ENCODE measurements around the gene STUM.
"Not testable (repeated sequence)": the region's sequence is repeated elsewhere in the genome, so short reads cannot be mapped to it uniquely, and the experiment has no call there.

The STUM gene

DNA sequence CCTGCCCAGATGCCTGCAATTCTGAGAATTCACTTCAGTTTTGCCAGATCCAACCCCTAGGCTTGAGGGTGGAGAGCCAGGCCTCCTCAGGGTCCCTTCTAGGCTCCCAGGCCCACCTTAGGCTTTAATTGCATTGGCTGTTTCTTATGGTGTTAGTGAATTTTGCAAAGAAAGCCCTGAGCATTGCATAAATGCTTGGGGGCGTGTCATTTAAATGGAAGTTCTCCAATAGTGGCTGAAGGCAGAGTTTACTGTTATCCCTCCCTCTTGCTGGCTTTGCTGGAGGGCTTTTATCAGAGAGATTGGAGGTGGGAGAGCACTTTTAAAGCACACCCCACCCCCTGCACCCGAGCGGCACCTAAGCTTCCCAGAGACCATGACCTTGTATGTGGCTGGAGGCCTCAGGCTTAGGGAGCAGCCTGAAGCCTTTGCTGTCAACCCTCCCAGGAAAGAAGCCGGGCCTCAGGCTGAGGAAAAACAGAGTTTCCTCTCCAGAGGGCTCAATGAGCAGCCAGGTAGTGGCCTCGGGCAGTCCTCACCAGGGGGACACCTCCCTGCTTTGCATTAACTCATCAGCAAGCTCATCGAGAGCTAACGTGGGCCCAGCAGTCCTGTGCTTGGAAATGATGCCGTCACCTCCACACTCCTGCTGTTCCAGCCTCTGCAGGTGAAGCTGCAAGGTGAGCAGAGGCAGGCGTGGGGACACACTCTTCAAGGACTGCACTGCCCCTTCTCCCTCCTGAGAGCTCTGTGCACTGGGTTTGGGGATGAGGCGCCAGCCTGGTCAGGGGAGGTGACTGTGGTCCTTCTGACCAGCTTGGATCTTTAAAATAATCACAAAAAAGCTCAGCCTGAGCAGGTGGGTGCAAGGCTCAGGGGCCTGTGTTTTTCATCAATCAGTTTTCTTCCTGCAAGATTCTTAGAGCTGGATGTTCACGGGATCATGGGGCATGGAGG, 58.0 kb downstream of the STUM start:
- DNase-seq = no peak

DNA sequence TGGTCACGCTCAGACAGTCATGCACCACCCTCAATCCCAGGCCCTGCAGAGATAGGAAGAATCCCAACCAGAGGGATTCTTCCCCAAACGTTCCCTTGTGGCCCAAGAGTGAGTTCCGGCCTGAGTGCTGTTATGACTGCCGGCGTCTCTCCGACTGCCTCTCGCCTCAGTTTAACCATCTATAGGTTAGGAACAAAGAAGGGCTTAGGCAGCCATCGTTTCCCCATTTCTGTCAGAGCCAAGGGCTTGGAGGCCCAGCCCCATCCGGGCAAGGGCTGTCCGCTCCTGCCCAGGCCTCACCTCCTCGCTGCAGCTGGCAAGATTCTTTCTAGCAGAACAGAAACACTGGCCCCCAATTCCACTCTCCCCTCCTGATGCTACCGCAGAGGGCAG, 58.7 kb downstream of the STUM start:
- DNase-seq = no peak

DNA sequence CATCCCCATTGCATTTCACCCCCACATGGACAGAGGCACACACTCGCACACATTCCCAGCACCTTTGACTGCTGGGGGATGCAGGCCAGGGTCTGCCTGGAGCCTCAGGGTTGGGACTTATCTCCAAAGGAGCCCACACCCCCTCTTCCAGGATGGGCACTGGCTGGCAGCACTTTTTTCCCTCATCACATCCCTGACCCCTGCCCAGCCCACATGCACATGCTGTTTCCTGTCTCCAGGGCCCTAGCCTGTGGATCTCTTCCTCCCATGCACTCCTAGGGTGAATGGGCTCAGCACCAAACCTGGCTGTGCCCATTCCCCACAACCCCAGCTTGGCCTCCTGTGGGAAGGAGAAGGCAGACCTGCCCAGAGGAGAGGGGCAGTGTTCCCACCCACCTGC, 59.3 kb downstream of the STUM start:
- no peak for DNase-seq

DNA sequence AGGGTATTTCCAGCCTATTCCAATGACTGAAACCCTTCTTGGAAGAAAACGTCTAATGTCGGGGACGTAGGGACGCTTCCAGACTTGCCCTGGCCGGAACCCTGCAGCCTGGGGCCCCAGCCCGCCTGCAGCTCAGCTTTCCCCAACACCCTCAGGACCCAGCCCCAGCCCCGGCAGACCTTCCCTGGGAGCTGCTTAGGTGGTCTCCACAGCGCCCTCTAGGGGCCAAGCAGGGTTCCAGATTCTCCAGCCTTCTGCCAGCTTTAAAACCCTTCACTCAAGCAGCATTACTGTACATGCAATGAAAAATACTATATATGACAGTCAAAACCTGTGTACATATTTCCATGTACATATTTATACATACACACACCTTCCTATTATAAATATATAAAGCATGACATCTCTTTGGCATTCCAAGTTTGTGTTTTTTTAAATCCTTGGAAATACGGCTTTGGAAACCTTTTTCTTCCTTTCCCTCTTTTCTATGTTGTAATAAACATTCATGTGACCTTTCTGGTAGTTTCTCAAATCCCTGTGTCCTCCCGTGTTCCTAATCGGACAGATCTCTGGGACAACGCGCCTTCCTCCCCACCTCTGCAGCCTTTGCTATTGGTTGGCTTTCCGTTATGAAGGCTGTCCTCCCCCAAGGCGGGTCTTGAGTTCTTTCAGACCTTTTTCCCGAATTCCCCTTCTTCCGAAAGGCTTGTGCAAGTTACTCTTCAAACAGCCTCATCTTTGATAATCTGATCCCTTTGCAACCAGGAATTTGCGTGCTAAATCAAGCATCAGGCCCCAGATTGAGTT, 60.3 kb downstream of the STUM start:
- DNase-seq = peak; percentile 88

DNA sequence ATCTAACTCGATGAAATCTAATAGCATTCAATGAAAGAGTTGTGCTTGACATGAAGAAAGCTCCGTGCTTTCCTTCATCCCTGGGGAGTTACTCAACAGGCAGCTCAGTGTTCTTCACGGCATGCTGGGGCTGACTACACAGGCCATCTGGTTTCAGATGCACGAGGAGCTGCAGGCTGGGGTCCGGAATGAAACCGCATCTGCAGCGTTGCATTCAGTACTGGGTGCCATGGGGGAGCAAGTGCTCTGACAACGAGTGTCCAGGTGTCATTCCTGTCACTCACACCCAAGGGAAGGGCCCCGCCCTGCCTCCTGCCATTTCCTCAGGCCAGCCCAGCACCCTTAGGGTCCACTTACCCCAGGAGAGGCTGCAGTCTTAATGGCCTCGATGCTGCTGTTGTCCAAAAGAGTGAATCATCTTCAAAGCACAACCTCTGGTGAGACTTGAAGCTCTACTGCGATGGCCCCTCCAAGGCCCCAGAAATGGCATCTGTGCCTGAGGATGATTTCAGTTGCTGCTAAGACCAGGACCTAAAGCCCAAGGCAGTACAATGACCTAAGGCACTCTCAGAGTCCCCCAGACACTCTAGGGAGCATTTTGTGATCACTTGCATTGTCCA, 61.4 kb downstream of the STUM start:
- no peak for DNase-seq

DNA sequence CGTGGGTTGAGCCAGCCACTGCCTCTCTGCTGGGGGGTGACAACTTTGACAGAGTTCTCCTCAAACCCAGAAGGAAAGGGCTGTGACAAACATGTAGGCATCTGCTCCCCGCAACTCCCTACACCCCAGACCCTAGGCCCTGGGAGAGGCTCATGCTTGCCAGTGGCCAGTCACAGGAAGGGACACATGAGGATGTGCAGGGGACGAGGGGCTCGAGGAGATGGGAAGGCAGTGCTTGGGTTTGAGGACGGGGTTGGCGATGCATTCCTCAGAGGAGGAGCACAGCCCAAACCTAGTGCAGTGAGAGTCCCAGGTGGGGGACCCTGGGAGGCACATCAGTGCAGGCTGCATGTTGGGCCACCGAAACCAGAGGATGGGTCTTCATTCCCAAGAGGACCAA, 62.1 kb downstream of the STUM start:
- DNase-seq = no peak

DNA sequence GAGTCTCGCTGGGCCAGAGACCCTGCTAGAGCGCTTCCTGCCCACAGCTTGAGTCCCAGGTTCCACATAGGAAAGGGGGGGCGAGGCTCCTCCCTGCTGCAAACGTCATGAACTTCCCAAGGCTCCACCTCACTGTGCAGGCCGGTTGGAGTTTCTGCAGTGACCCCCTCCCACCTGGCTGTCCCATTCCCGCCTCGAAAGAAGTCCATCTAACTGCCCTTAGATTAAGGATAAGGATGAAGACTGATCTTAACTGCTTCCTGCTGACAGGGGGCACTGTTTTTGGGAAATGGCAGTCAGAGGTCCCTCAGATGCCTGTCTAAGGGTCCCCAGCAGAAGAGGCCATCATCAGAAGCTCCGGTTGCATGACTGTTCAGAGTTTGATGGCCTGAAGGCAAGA, 62.7 kb downstream of the STUM start:
- no peak for DNase-seq

DNA sequence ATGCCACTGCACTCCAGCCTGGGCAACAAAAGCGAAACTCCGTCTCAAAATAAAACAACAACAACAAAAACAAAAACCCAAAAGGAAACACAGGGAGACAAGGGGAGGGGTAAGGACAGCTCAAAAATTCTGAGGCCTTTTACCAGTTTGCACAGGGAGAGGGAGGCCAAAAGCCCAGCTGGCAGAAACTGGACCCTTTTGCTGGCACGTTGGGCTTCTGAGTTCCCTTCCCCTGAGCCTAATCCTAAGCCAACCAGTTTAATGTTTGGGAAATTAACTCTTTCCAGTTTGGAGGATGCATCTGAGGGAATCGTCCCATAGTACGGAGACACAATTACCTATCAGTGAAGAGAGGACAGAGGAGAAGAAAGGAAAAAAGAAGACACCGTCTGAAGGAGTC, 63.4 kb downstream of the STUM start:
- DNase-seq = not testable (repeated sequence)

DNA sequence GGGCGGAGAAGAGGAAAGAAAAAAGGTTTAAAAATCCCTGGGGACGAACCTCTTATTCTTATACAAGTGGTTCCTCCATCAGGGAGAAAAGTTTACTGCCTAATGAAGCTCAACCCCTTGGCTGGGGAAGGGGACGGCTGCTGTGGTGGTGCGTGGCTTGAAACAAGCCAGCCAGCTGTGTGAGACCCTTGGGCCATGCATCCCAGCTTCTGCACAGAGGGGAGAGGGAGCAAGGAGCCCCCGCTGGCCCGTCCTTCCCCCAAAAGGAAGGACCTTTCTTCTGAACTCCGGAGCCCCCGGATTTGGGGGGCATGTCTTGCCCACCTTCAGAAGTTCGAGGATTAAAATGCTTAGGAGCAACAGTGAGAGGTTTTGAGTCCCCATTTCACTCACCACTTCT, 67.3 kb downstream of the STUM start:
- DNase-seq = no peak

DNA sequence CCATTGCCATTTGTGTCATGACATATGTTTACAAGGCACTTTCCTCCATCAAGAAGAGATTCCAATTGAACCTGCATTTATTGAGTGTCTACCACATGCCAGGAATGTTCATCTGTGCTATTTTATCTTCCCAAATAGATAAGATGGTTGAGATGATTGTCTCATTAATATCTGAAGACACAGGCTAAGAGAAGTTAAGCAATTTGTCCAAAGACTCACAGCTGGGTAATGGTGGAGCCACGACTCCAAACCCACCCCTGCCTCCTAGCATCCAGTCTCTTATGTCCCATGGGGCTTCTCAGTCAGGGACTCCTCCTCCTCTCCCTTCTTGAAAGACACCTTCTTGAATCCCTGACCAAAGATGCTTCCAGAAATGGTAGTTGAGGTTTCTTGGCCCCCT, 68.1 kb downstream of the STUM start:
- no peak for DNase-seq

DNA sequence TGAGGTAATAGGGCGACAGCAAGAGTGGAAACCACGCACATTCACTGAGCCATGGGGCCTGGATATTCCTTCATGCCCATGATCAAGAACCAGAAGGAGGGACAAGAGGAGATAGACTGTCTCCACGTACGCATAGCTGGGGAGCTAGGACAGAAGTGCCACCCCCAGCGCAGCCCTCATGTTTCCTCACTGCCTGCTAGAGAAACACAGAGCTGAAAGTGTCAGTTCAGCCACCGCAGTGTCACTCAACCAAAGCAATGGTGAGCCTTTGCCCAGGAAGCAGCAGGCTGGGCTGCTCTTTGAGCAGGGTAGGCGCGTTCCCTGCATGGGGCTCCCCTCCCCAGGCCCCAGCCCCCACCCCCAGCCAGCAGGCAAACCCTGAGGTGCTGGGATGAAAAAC, 68.5 kb downstream of the STUM start:
- DNase-seq = no peak

DNA sequence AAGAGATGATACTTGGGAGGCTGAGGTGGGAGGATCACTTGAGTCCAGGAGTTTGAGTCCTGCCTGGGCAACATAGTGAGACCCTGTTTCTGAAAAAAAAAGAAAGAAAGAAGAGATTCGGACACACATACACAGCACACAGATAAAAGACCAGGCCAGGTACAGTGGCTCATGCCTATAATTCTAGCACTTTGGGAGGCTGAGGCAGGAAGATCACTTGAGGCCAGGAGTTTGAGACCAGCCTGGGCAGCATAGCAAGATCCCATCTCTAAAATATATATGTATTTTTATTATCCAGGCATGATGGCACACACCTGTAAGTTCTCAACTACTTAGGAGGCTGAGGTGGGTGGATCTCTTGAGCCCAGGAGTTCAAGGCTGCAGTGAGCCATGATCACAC, 69.2 kb downstream of the STUM start:
- DNase-seq = not testable (repeated sequence)

DNA sequence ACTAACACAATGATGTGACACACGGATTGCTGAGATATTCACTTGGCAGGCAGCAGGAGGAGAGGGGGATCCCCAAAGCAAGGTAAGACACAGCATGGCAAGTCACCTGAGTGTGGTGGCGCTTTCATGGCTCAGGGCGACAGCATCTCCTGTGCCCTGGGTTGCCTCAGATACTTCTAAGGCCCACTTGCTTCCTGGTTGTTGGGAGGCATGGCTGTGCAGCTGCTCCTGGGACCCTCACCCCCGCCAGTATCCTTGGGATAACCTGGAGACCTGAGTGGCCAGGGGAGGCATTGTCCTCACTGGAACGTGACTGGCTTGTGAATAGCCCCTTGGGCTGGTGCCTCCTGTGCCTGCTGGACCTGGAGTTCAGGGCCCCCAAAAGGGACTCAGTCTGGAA, 69.8 kb downstream of the STUM start:
- no peak for DNase-seq

DNA sequence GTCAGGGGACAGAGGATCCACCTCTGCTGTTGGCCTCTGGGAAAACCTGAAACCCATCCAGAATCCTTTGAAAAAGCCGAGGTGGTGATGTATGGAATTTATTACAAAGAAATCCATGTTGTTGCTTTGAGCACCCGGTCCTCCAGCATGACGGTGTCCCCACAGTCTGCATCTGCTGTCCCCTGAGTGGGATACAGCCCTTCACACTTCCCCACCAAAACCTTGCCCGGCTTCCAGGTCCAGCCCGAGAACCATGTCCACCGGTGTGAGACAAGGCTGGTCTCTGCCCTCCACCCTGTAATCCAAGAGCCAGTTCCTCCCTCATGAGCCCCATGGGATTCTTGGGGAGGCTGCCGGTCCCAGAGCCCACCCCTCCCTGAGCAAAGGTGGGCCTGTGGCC, 70.5 kb downstream of the STUM start:
- DNase-seq = no peak

DNA sequence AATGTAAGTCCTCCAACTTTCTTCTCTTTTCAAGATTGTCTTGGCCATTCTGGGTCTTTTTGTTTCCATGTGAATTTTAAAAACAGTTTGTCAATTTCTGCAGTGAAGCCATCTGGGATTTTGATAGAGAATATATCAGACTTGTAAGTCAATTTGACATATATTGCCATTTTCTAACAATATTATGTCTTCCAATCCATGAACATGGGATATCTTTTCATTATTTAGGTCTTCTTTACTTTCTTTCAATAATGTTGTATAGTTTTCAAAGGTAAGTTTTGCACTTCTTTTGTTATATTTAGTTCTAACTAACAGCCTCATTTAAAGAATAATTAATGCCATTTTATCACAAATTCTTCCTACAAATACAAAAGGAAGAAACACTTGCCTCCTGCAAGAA, 73.4 kb downstream of the STUM start:
- DNase-seq = no peak

DNA sequence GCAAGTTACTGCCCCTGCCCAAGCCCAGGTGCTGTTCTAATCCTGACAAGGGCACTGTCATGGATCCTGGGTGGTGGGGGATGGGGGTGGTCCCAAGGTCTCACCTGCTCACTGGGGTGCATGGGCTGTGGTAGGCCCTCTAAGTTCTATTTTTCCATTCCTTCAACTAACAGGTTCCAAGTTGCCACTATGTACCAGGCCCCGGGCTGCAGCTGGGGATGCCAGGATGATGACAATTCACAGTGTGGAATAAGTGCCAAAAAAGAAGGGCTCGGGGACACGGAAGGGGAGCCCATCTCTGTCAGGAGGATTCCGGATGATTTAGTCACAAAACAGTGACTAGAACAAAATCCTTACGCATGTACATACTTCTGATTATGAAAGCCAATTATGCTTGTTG, 76.0 kb downstream of the STUM start:
- DNase-seq = no peak

DNA sequence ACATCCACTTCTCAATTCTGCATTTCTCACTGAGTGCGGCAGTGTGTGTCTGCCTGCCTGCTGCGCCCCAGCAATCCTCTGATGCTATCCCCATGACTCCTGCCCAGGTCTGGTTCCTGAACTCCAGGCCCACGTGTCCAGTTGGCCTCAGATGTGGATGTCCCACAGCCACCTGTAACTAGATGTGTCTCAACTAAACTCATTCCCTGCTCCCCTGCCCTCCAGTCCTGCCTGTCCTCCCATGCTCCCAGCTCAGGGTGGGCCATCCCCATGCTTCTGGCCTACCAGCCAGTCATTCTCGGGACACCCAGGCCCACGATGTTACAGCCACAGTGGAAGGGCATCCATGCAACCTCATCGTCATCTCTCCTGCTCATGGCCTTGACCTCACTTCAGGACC, 76.8 kb downstream of the STUM start:
- DNase-seq = no peak

DNA sequence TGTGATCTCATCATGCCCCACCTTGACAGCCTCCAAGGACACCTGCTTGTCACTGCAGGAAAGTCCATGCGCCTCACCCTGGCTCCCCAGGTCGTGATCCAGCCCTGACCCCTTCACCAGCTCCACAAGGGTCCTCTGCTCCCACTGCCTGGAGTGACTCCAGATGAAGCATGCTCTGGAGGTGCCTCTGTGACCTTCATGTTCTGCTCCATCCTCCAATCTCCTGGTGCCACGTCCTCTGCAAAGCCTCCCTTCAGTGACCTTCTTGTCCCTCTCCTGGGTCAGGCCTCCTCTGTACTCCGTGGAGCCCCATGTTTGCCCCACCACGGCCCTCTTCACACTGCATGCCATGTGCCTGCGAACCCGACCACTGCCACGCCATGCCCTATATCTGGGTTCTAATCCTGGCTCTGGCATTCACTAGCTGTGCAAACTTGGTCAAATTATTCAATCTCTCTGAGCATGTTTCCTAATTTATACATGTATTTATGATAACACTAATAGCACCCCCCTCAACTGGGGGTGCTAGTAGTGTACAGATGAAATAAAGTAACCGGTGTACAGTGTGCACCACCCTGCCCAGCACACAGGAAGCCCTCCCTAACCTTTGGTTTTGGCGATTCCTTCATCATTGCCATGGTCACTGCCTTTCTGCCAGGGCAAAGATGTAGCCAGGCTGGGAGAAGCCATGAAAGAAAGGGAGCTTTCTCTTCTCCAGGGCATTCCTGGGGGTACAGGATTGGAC, 77.4 kb downstream of the STUM start:
- no peak for DNase-seq

DNA sequence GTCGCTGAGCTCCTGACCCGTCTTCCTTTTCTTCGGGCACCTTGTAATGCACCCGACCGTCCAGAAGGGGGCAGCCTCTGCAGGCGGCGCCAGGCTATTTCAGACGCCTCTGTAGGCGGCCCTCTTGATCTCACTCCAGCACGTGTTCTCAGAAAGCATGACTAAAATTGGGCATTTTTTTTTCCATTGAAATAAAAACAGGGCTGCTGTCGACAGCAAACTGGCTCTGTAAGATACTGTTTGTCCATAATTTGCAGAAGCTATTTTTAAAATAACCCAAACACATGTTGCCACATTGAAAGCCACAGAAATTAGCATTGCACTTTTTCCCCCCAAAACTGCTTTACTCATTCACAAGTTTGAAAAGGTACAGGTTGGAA, 78.0 kb downstream of the STUM start:
- peak; percentile 82 for DNase-seq

DNA sequence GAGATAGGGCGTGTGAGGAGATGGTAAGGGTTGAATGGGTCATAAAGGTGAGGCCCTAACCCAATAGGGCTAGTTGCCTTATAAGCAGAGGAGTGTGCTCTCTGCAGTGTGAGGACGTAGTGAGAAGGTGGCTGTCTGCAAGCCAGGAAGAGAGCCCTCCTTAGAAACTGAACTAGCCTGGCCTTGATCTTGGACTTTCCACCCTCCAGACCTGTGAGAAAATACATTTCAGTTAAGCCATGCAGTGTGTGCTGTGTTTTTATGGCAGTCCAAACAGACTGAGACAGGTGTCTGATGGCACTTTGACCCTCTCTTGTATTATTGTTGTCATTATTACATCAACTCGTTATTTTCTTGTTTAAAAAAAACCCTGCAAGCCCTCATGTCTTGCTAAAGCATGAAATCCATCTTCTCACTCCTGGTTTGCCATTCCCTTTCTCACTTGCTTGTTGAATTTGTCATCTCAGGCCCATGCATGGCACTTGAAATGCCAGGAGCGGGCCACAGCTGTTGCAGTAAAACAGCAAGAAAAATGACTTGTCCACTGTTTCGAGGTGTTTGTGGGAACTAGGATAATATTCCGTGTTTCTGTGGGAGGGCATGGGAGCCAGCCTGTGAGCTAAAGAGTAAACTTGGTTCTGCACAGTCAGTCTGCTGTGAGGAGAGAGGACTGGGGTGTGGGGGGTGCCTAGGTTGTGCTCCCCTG, 78.6 kb downstream of the STUM start:
- no peak for DNase-seq

DNA sequence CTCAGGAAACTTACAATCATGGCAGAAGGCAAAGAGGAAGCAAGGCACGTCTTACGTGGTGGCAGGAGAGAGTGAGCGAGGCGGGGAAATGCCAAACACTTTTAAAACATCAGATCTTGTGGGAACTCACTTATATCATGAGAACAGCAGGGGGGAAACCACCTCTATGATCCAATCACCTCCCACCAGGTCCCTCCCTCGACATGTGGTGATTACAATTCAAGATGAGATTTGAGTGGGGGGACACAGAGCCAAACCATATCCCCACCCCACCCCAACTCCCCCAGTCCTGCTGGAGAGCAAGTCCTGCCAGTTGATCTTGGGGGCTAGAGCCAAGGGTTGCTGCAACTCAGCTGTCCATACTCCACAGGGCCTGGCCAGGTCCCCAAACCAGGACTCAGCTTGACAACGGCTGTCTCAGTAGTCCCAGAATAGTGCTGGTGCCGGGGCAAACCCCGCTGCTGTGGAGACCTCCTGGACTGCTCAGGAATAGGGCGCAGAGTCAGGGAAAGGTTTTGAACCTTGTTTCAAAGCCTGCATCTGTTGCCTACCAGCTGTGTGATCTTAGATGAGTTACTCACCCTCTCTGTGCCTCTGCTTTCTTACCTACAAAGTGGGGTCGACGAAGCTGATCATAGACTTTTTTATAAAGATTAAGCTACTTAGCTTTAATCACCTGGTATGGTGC, 79.5 kb downstream of the STUM start:
- DNase-seq = no peak
